Measurements from ENCODE around the gene SMR3A.

DNA sequence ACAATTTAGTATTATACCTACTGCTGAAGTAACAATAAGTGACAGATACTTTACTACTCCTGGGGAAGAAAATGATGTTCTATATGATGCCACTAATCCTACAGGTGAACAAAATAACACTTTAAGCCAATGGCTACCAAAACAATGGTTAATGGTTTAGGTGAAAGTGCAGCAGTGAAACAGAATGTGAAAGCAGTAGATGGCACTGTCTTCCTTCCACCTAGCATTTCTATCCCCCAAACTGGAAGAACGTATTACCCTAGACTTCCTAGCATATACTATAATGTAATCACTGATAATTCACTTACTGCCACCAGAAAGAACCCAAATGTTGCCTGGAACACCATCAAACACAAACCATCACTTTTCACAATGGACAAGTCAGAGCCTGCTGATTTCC, 44.6 kb upstream of the SMR3A start:
- no peak for TF ChIP-seq POLR2A (IDR thresholded peaks at IDR 0.05; ENCODE audit: low read depth, low read length)
- TF ChIP-seq POLR2AphosphoS5 (IDR thresholded peaks at IDR 0.05; ENCODE audit: low read depth, low read length) = no peak
- TF ChIP-seq TAF1 (IDR thresholded peaks at IDR 0.05; ENCODE audit: low read depth, low read length) = no peak
- no peak for TF ChIP-seq SPI1 (IDR thresholded peaks at IDR 0.05; ENCODE audit: low read depth, low read length)
- TF ChIP-seq POU2F2 (IDR thresholded peaks at IDR 0.05; ENCODE audit: low read depth, low read length) = no peak

Data from GM12891 (cell line).